Cortex of kidney (tissue), 1 donor: ENCODE data around the gene SMKR1.
"Not testable (repeated sequence)": the region's sequence is repeated elsewhere in the genome, so short reads cannot be mapped to it uniquely, and the experiment has no call there.

Experiments used
- DNase-seq: peaks from one replicate; lab custom pipeline; 2025; lab: John Stamatoyannopoulos, UW

The SMKR1 gene

GRCh38 chr7:129482781-129483180 is 19.6 kb upstream of the SMKR1 start:
- DNase-seq = no peak

- DNase-seq = no peak
Measured at GRCh38 chr7:129489491-129489890, 12.8 kb upstream of the SMKR1 start.

GRCh38 chr7:129492391-129492790 is 9.9 kb upstream of the SMKR1 start:
- no peak for DNase-seq

GRCh38 chr7:129493555-129493954 is 8.8 kb upstream of the SMKR1 start:
- DNase-seq = no peak

- no peak for DNase-seq
Measured at GRCh38 chr7:129494041-129494440, 8.3 kb upstream of the SMKR1 start.

GRCh38 chr7:129495987-129496386 is 6.3 kb upstream of the SMKR1 start:
- no peak for DNase-seq

- DNase-seq = no peak
Measured at GRCh38 chr7:129496653-129497052, 5.7 kb upstream of the SMKR1 start.

GRCh38 chr7:129497156-129497555 is 5.2 kb upstream of the SMKR1 start:
- no peak for DNase-seq

- no peak for DNase-seq
Measured at GRCh38 chr7:129498021-129498420, 4.3 kb upstream of the SMKR1 start.

GRCh38 chr7:129499999-129500398 is 2.3 kb upstream of the SMKR1 start:
- DNase-seq = no peak

GRCh38 chr7:129502708-129503685 is 666 bp downstream of the SMKR1 start:
- no peak for DNase-seq

GRCh38 chr7:129503725-129504124 is 1.4 kb downstream of the SMKR1 start:
- no peak for DNase-seq

- DNase-seq = no peak
Measured at GRCh38 chr7:129512192-129512591, 9.9 kb downstream of the SMKR1 start.

- DNase-seq = no peak
Measured at GRCh38 chr7:129513546-129513945, 11.2 kb downstream of the SMKR1 start.

- no peak for DNase-seq
Measured at GRCh38 chr7:129514683-129515082, 12.4 kb downstream of the SMKR1 start.

GRCh38 chr7:129515381-129515780 is 13.1 kb downstream of the SMKR1 start:
- DNase-seq = no peak

- DNase-seq = no peak
Measured at GRCh38 chr7:129517931-129518330, 15.6 kb downstream of the SMKR1 start.

GRCh38 chr7:129519464-129519863 is 17.1 kb downstream of the SMKR1 start:
- no peak for DNase-seq

GRCh38 chr7:129522088-129522970 is 20.0 kb downstream of the SMKR1 start:
- no peak for DNase-seq

- no peak for DNase-seq
Measured at GRCh38 chr7:129522971-129523340, 20.6 kb downstream of the SMKR1 start.

- DNase-seq = no peak
Measured at GRCh38 chr7:129523924-129524323, 21.6 kb downstream of the SMKR1 start.

- DNase-seq = not testable (repeated sequence)
Measured at GRCh38 chr7:129524405-129524804, 22.1 kb downstream of the SMKR1 start.
